Measurements from ENCODE around the gene VWA3A.

VWA3A gene

GRCh38 chr16:22070361-22071330 is 21.7 kb upstream of the VWA3A start:
- no peaks in the 10 kb centered on the region for H3K4me1 ChIP-seq (ENCODE audit: control insufficient read depth, insufficient read depth, low read length)
- H3K27me3 ChIP-seq (ENCODE audit: control insufficient read depth, insufficient read depth, low read length): no peaks in the 10 kb centered on the region
- H3K36me3 ChIP-seq (ENCODE audit: control insufficient read depth, insufficient read depth, low read length): no peaks in the 10 kb centered on the region
- no peaks in the 10 kb centered on the region for H3K9me3 ChIP-seq (ENCODE audit: control insufficient read depth, insufficient read depth, low read length)
- no peak overlapping the region for H3K4me3 ChIP-seq (ENCODE audit: low read depth, low read length)
- no peak overlapping the region for H3K9ac ChIP-seq (ENCODE audit: low read depth, low read length)

- Histone ChIP-seq H3K27me3 (ENCODE audit: control insufficient read depth, insufficient read depth, low read length) (no peaks in the 10 kb centered on the region), H3K9ac (ENCODE audit: low read depth, low read length) (no peak overlapping the region), H3K4me1 (ENCODE audit: control insufficient read depth, insufficient read depth, low read length) (no peaks in the 10 kb centered on the region), H3K4me3 (ENCODE audit: low read depth, low read length) (no peak overlapping the region), H3K9me3 (ENCODE audit: control insufficient read depth, insufficient read depth, low read length) (no peaks in the 10 kb centered on the region), H3K36me3 (ENCODE audit: control insufficient read depth, insufficient read depth, low read length) (no peaks in the 10 kb centered on the region)
Measured at GRCh38 chr16:22071331-22071910, 20.9 kb upstream of the VWA3A start.

- Histone ChIP-seq H3K36me3 (ENCODE audit: control insufficient read depth, insufficient read depth, low read length) (no peaks in the 10 kb centered on the region), H3K4me1 (ENCODE audit: control insufficient read depth, insufficient read depth, low read length) (no peaks in the 10 kb centered on the region), H3K4me3 (ENCODE audit: low read depth, low read length) (no peak overlapping the region), H3K9me3 (ENCODE audit: control insufficient read depth, insufficient read depth, low read length) (no peaks in the 10 kb centered on the region), H3K27me3 (ENCODE audit: control insufficient read depth, insufficient read depth, low read length) (no peaks in the 10 kb centered on the region), H3K9ac (ENCODE audit: low read depth, low read length) (no peak overlapping the region)
Measured at GRCh38 chr16:22073350-22073749, 19.0 kb upstream of the VWA3A start.

DNA sequence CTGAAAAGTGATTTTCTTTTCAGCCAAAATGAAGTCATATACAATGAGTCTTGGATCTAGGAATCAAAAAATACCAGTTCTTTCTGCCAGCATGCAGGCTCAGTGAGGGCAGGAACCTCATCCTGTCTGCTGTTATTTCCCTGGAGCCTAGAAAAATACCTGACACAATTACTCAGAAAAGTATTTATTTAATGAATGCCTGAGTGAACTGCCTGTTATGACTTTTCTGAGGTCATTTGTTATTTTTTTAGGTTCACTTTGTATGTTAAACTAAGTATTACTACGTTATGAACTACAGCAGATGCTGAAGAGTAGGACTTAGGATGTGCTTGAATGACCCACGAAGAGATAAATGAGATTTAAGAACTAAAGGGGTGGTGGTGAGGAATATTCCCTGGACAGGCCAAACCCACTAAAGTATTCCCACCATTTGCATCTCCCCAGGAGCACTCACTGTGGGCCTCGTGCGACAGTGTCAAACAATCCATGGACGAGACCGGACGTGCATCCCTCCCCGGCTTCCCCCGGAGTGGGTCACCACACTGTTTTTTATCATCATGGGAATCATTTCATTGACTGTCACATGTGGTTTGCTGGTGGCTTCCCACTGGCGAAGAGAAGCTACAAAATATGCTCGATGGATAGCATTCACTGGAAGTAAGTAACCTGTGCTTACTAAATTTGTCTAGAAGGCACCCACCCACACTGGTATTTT is 17.1 kb upstream of the VWA3A start:
- Histone ChIP-seq H3K27me3 (ENCODE audit: control insufficient read depth, insufficient read depth, low read length) (no peaks in the 10 kb centered on the region), H3K9me3 (ENCODE audit: control insufficient read depth, insufficient read depth, low read length) (no peaks in the 10 kb centered on the region), H3K9ac (ENCODE audit: low read depth, low read length) (no peak overlapping the region), H3K4me3 (ENCODE audit: low read depth, low read length) (no peak overlapping the region), H3K36me3 (ENCODE audit: control insufficient read depth, insufficient read depth, low read length) (no peaks in the 10 kb centered on the region), H3K4me1 (ENCODE audit: control insufficient read depth, insufficient read depth, low read length) (no peaks in the 10 kb centered on the region)

GRCh38 chr16:22075776-22076175 is 16.6 kb upstream of the VWA3A start:
- H3K4me1 ChIP-seq (ENCODE audit: control insufficient read depth, insufficient read depth, low read length): no peaks in the 10 kb centered on the region
- H3K36me3 ChIP-seq (ENCODE audit: control insufficient read depth, insufficient read depth, low read length): no peaks in the 10 kb centered on the region
- H3K27me3 ChIP-seq (ENCODE audit: control insufficient read depth, insufficient read depth, low read length): no peaks in the 10 kb centered on the region
- H3K4me3 ChIP-seq (ENCODE audit: low read depth, low read length): no peak overlapping the region
- H3K9me3 ChIP-seq (ENCODE audit: control insufficient read depth, insufficient read depth, low read length): no peaks in the 10 kb centered on the region
- no peak overlapping the region for H3K9ac ChIP-seq (ENCODE audit: low read depth, low read length)

DNA sequence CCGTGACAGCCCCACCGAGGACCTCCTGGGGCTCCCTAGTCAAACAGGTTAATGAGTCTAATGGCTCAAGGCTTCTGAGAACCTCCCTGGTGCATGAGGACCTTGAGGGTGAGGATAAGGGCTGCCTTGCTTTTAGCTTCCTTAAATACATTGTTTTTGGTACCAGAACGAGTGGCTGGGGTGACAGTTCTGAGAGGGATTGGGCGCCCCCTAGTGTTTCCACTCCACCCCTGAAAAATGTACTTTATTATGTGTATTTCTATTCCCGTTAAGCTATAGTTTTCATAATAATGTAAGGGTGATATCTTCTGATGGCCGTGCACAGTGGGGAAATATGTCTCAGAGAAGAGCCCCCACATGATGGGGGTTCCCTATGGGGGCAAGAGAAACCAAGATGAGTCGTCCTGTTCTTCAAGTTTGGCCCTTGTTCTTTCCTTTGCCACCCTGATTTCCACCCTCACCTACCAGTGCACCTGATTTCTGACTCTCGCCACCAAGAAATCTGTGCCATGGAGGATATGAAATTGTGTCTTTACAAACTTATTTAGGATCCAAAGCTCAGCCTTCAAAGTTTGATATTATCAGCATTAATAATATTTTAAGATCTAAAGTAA is 14.5 kb upstream of the VWA3A start:
- H3K36me3 ChIP-seq (ENCODE audit: control insufficient read depth, insufficient read depth, low read length): no peaks in the 10 kb centered on the region
- H3K4me3 ChIP-seq (ENCODE audit: low read depth, low read length): no peak overlapping the region
- H3K9me3 ChIP-seq (ENCODE audit: control insufficient read depth, insufficient read depth, low read length): no peaks in the 10 kb centered on the region
- no peaks in the 10 kb centered on the region for H3K4me1 ChIP-seq (ENCODE audit: control insufficient read depth, insufficient read depth, low read length)
- H3K27me3 ChIP-seq (ENCODE audit: control insufficient read depth, insufficient read depth, low read length): no peaks in the 10 kb centered on the region
- H3K9ac ChIP-seq (ENCODE audit: low read depth, low read length): no peak overlapping the region

DNA sequence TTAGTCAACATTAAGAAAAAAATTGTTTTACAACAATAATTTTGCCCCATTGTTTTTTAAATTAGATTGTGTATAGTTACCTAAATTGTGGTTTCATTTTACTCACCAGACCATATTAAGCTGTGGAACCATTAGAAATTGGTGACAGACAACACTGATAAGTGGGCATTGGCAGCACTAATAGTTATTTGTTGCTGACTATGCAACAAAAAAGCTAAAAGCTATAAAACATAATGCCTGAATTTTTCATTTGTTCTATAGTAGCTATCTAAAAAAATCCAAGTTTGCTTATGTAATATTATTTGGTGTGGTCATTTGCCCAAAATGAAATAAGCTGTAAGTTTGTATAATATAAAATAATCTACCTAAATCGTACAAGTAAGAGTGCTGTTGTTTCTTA is 13.7 kb upstream of the VWA3A start:
- Histone ChIP-seq H3K4me3 (ENCODE audit: low read depth, low read length) (no peak overlapping the region), H3K36me3 (ENCODE audit: control insufficient read depth, insufficient read depth, low read length) (no peaks in the 10 kb centered on the region), H3K9me3 (ENCODE audit: control insufficient read depth, insufficient read depth, low read length) (no peaks in the 10 kb centered on the region), H3K4me1 (ENCODE audit: control insufficient read depth, insufficient read depth, low read length) (no peaks in the 10 kb centered on the region), H3K9ac (ENCODE audit: low read depth, low read length) (no peak overlapping the region), H3K27me3 (ENCODE audit: control insufficient read depth, insufficient read depth, low read length) (no peaks in the 10 kb centered on the region)

DNA sequence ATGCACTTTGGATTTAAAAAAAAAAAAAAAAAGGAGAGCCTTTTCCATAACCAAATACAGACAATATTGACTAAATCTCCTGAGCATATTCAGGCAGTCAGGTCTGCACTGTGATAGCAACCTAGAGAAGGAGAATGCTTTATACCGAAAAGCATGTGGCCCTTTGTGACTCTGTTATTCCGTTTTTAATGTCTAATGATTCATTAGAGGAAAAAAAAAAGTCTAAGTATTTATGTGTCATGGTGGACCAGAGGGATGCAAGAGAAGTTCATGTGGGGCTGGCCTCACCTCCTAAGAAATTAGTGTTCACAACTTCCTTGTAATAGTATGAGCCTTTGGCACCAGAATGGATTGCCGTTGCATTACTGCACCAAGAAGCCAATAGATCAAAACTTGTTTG is 11.3 kb upstream of the VWA3A start:
- no peak overlapping the region for H3K9ac ChIP-seq (ENCODE audit: low read depth, low read length)
- H3K4me1 ChIP-seq (ENCODE audit: control insufficient read depth, insufficient read depth, low read length): no peaks in the 10 kb centered on the region
- no peak overlapping the region for H3K4me3 ChIP-seq (ENCODE audit: low read depth, low read length)
- no peaks in the 10 kb centered on the region for H3K9me3 ChIP-seq (ENCODE audit: control insufficient read depth, insufficient read depth, low read length)
- no peaks in the 10 kb centered on the region for H3K27me3 ChIP-seq (ENCODE audit: control insufficient read depth, insufficient read depth, low read length)
- no peaks in the 10 kb centered on the region for H3K36me3 ChIP-seq (ENCODE audit: control insufficient read depth, insufficient read depth, low read length)

DNA sequence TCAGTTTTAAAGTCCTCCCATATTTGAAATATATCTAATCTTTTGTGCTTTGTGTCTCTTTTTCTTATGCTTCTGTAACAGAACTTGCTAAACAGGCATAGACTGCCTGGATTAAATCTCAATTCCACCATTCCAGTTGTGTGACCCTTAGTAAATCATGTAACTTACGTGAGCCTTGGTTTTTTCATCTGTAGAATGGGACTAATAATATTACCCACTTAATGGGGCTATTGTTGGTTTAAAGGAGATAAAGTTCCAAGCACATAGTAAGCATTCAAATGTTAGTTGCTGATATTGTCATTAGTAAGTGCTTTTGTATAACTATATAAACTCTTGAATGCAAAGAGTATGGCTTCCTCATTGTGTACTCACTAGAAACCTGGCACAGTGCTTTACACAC is 5.9 kb upstream of the VWA3A start:
- Histone ChIP-seq H3K9ac (ENCODE audit: low read depth, low read length) (no peak overlapping the region), H3K4me1 (ENCODE audit: control insufficient read depth, insufficient read depth, low read length) (no peaks in the 10 kb centered on the region), H3K9me3 (ENCODE audit: control insufficient read depth, insufficient read depth, low read length) (no peaks in the 10 kb centered on the region), H3K27me3 (ENCODE audit: control insufficient read depth, insufficient read depth, low read length) (no peaks in the 10 kb centered on the region), H3K4me3 (ENCODE audit: low read depth, low read length) (no peak overlapping the region), H3K36me3 (ENCODE audit: control insufficient read depth, insufficient read depth, low read length) (no peaks in the 10 kb centered on the region)

- Histone ChIP-seq H3K36me3 (ENCODE audit: control insufficient read depth, insufficient read depth, low read length) (no peaks in the 10 kb centered on the region), H3K4me3 (ENCODE audit: low read depth, low read length) (no peak overlapping the region), H3K9me3 (ENCODE audit: control insufficient read depth, insufficient read depth, low read length) (no peaks in the 10 kb centered on the region), H3K9ac (ENCODE audit: low read depth, low read length) (no peak overlapping the region), H3K27me3 (ENCODE audit: control insufficient read depth, insufficient read depth, low read length) (no peaks in the 10 kb centered on the region), H3K4me1 (ENCODE audit: control insufficient read depth, insufficient read depth, low read length) (peaks cover 10% of the 10 kb centered on the region)
Measured at GRCh38 chr16:22088642-22089041, 3.7 kb upstream of the VWA3A start.

DNA sequence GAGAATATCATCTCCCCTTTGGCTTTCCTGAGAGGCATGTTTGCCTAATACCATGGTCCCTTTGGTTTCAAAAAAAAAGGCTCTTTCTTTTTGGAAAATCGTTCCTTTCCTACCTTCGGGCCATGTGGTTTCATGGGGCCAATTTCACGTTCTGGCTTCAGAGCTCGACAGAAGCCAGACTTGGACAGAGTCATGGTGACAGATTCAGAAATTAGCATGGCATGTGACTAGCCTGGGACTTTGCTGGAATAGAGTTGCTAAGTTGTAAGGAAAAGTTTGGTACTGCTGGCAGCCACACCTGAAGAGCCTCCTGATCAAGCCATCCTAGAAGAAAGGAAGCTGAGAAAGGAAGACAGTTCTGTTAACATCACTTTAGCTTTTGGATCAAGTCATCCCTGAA is 2.4 kb upstream of the VWA3A start:
- Histone ChIP-seq H3K9me3 (ENCODE audit: control insufficient read depth, insufficient read depth, low read length) (no peaks in the 10 kb centered on the region), H3K36me3 (ENCODE audit: control insufficient read depth, insufficient read depth, low read length) (no peaks in the 10 kb centered on the region)

More for the DNA sequence above, 2.4 kb upstream of the VWA3A start:
- no peak overlapping the region for H3K9ac ChIP-seq (ENCODE audit: low read depth, low read length)
- peaks cover 10% of the 10 kb centered on the region for H3K4me1 ChIP-seq (ENCODE audit: control insufficient read depth, insufficient read depth, low read length)
- no peak overlapping the region for H3K4me3 ChIP-seq (ENCODE audit: low read depth, low read length)
- no peaks in the 10 kb centered on the region for H3K27me3 ChIP-seq (ENCODE audit: control insufficient read depth, insufficient read depth, low read length)

All from iPS-15b (cell line).